ENCODE measurements around the gene NECTIN3.

- TF ChIP-seq CTCF (IDR thresholded peaks at IDR 0.05), result no peak
- no peak for TF ChIP-seq POLR2A (IDR thresholded peaks at IDR 0.05)
- TF ChIP-seq POLR2AphosphoS5 (IDR thresholded peaks at IDR 0.05), result no peak
- TF ChIP-seq EP300 (IDR thresholded peaks at IDR 0.05), result no peak
These were observed 660 bp downstream of the NECTIN3 start for GRCh38 chr3:111072031-111072921.

Data from upper lobe of left lung (tissue), 4 donors.